IMR-90 (cell line): ENCODE measurements around the gene AZIN2. TPM values are rescaled to one million over a fixed set of nuclear protein-coding genes. Genes with fewer than 3 reads are reported as not detected.
A peak's percentile ranks its signal among the peaks of the same experiment; 100 is the strongest.

Source experiments
- ATAC-seq: fragments of 200-7000 bp; cut with Tn5 transposase; 2 replicates; pipeline ENCODE4 v1.9.1; 2020; ENCODE audit warnings: low read depth, mild to moderate bottlenecking, moderate library complexity
- BruUV-seq: library from RNA; stranded (reverse); fragments of 400-500 nt; replicated peaks from 2 replicates; lab custom pipeline; 2021; lab: Mats Ljungman, UMichigan
- CTCF ChIA-PET: fragments of 300-600 bp; formaldehyde crosslinking; extraction: SDS; loops from one replicate; lab custom pipeline; 2021; ENCODE audit warnings: antibody characterized with exemption; lab: Yijun Ruan, JAX
- POLR2A ChIA-PET: fragments of 300-600 bp; sonication (Branson Sonifier 250); formaldehyde crosslinking; loops from one replicate; lab custom pipeline; 2022; ENCODE audit warnings: antibody characterized with exemption; ENCODE audit not compliant: unreplicated experiment; lab: Charles Lee
- DNase-seq: peaks from one replicate; pipeline ENCODE4 v3.0.0; 2013
- H2AFZ ChIP-seq: replicated peaks from 2 replicates; pipeline ENCODE3; 2013; ENCODE audit warnings: low read length, mild to moderate bottlenecking; ENCODE audit not compliant: poor library complexity
- H2AK5ac ChIP-seq: 2 replicates; pipeline ENCODE4 v1.6.1; 2013; ENCODE audit warnings: low read depth, low read length, inconsistent platforms
- H2AK9ac ChIP-seq: replicated peaks from 2 replicates; pipeline ENCODE3; 2013; ENCODE audit warnings: mild to moderate bottlenecking, low read depth, low read length, moderate library complexity; ENCODE audit not compliant: poor library complexity
- H2BK120ac ChIP-seq: 2 replicates; pipeline ENCODE4 v1.6.1; 2013; ENCODE audit warnings: low read depth, low read length, inconsistent platforms
- H2BK15ac ChIP-seq: 3 replicates; pipeline ENCODE4 v1.6.1; 2013; ENCODE audit warnings: low read depth, low read length, inconsistent platforms
- H2BK20ac ChIP-seq: 2 replicates; pipeline ENCODE4 v1.6.1; 2013; ENCODE audit warnings: low read depth, mild to moderate bottlenecking, inconsistent platforms, low read length, moderate library complexity
- H2BK5ac ChIP-seq: 2 replicates; pipeline ENCODE4 v1.6.1; 2013; ENCODE audit warnings: mild to moderate bottlenecking, low read depth, low read length, inconsistent platforms; ENCODE audit not compliant: poor library complexity, severe bottlenecking
- H3K14ac ChIP-seq: replicated peaks from 2 replicates; pipeline ENCODE4 v1.6.1; 2013; ENCODE audit warnings: low read depth, low read length, inconsistent platforms
- H3K18ac ChIP-seq: 2 replicates; pipeline ENCODE4 v1.6.1; 2013; ENCODE audit warnings: low read depth, low read length, control low read depth
- H3K23ac ChIP-seq: 2 replicates; pipeline ENCODE4 v1.6.1; 2013; ENCODE audit warnings: low read depth, low read length, inconsistent platforms
- H3K27ac ChIP-seq: 2 replicates; pipeline ENCODE4 v1.5.1; 2013; ENCODE audit warnings: mild to moderate bottlenecking, control low read depth, low read length; ENCODE audit not compliant: insufficient read depth
- H3K27me3 ChIP-seq: 2 replicates; pipeline ENCODE4 v1.6.1; 2013; ENCODE audit warnings: low read length; ENCODE audit not compliant: control insufficient read depth, insufficient read depth
- H3K36me3 ChIP-seq: 2 replicates; pipeline ENCODE4 v1.6.1; 2013; ENCODE audit warnings: low read length, mixed read lengths; ENCODE audit not compliant: control insufficient read depth, insufficient read depth
- H3K4ac ChIP-seq: 2 replicates; pipeline ENCODE4 v1.6.1; 2013; ENCODE audit warnings: low read depth, low read length, inconsistent platforms
- H3K4me1 ChIP-seq: 2 replicates; pipeline ENCODE4 v1.6.1; 2013; ENCODE audit warnings: low read length, mixed read lengths; ENCODE audit not compliant: control insufficient read depth, insufficient read depth
- H3K4me2 ChIP-seq: 2 replicates; pipeline ENCODE4 v1.6.1; 2013; ENCODE audit warnings: low read depth, mild to moderate bottlenecking, control low read depth, low read length, moderate library complexity
- H3K4me3 ChIP-seq: 2 replicates; pipeline ENCODE4 v1.5.1; 2013; ENCODE audit warnings: low read depth, mild to moderate bottlenecking, control low read depth, low read length, moderate library complexity; ENCODE audit not compliant: insufficient read depth
- H3K56ac ChIP-seq: 2 replicates; pipeline ENCODE4 v1.6.1; 2013; ENCODE audit warnings: low read length, inconsistent platforms; ENCODE audit not compliant: insufficient read depth; ENCODE audit errors: extremely low read depth
- H3K79me1 ChIP-seq, 2 experiments: 2 replicates each; pipeline ENCODE4 v1.6.1; 2013; ENCODE audit warnings: low read length in 2 of 2, inconsistent platforms in 1 of 2, low read depth in 1 of 2
- H3K9ac ChIP-seq: 2 replicates; pipeline ENCODE4 v1.6.1; 2013; ENCODE audit warnings: low read depth, low read length, control low read depth
- H3K9me1 ChIP-seq: 2 replicates; pipeline ENCODE4 v1.6.1; 2013; ENCODE audit warnings: low read length, inconsistent platforms; ENCODE audit not compliant: insufficient read depth
- H3K9me3 ChIP-seq: 2 replicates; pipeline ENCODE4 v1.6.1; 2013; ENCODE audit warnings: low read length; ENCODE audit not compliant: control insufficient read depth, insufficient read depth
- H4K20me1 ChIP-seq: 2 replicates; pipeline ENCODE4 v1.6.1; 2013; ENCODE audit warnings: low read length, inconsistent platforms; ENCODE audit not compliant: insufficient read depth
- H4K5ac ChIP-seq: 2 replicates; pipeline ENCODE4 v1.6.1; 2013; ENCODE audit warnings: mild to moderate bottlenecking, low read depth, low read length, control low read depth
- H4K8ac ChIP-seq, 2 experiments: 2 replicates each; pipeline ENCODE4 v1.6.1; 2013; ENCODE audit warnings: low read depth in 2 of 2, low read length in 2 of 2, control low read depth in 1 of 2, inconsistent platforms in 1 of 2
- H4K91ac ChIP-seq: 2 replicates; pipeline ENCODE4 v1.6.1; 2013; ENCODE audit warnings: low read depth, low read length, inconsistent platforms; ENCODE audit not compliant: insufficient read depth
- CEBPB ChIP-seq: IDR thresholded peaks from 2 replicates; pipeline ENCODE4 v1.6.1; 2012; ENCODE audit warnings: low read depth, low read length, improper control_type of control experiment
- WGBS, 2 experiments: methylation state at CpG; one replicate each; pipeline versions ENCODE4 v1.1.5 to v1.1.7; 2013; ENCODE audit warnings: missing lambda C conversion rate in 2 of 2; ENCODE audit not compliant: insufficient read length in 1 of 2; ENCODE audit errors: extremely low coverage in 2 of 2; 5-methylcytosine and 5-hydroxymethylcytosine counted together
- dilution Hi-C: fragments of 300-500 bp; cut with HindIII; formaldehyde crosslinking; loops from one replicate; pipeline ENCODE4 v1.14.3; 2018; ENCODE audit warnings: low sequenced_read_pairs; ENCODE audit not compliant: unreplicated experiment
- in situ Hi-C: fragments of 300-500 bp; cut with MboI; formaldehyde crosslinking; loops from 3 replicates; pipeline ENCODE4 v1.14.3; 2019; ENCODE audit warnings: low sequenced_read_pairs, inconsistent platforms, mixed read lengths
- intact Hi-C: fragments of 100-400 bp; cut with micrococcal nuclease; formaldehyde crosslinking; loops from 2 replicates; pipeline ENCODE4 v1.10.0; 2022
- polyA plus RNA-seq, 3 experiments: library from polyadenylated mRNA; depleted of rRNA; stranded (reverse); fragments of >200 nt; gene quantifications; 2 replicates each; pipeline ENCODE4 v1.2.3, GENCODE V29; 2012; ENCODE audit warnings: low replicate concordance in 1 of 3
- total RNA-seq: library from RNA; depleted of rRNA; stranded (reverse); fragments of >200 nt; gene quantifications from 2 replicates; pipeline ENCODE4 v1.2.3, GENCODE V29; 2012
- TF ChIP-seq, protein P1 (sequence below): fragments of 150-350 bp; IDR thresholded peaks from 2 replicates; pipeline ENCODE4 v1.6.1; 2016; ENCODE audit warnings: low read depth, mild to moderate bottlenecking, low read length, moderate library complexity, borderline replicate concordance

AZIN2 gene
- total and polyA plus RNA-seq, 2 of the 4 experiments (the other 2 are of a cell fraction): 4.7 to 8.9 TPM

DNA sequence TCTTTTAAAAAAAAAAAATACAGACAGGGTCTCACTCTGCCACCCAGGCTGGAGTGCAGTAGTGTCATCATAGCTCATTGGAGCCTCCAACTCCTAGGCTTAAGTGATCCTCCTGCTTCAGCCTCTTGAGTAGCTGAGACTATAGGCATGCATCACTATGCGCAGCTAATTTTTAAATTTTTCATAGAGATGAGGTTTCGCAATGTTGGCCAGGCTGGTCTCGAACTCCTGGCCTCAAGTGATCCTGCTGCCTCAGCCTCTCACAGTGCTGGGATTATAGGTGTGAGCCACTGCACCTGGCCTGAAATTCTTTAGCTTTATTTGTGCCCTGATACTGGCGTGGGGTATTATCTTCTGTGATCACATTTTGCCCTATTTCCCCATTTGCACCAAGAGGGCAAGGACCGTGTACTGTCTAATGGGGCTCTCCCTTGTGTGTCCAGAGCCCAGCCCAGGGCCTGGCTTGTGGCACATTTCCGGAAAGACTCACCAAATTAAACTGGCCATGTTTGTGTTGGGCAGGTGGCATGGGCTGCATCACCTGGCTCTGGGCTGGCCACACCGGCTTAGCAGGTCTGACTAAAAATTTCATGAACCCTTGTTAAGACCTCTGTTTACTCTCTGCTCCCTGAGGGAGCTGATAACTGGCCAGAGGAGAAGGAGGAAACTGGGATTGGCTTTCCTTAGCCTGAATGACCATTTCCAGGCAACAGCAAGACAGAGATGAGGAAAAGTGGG, 68.7 kb downstream of the AZIN2 start:
- peaks cover 30% of the 10 kb centered on the region for H3K36me3 ChIP-seq
- H3K14ac ChIP-seq: no peak overlapping the region
- H4K20me1 ChIP-seq: no peaks in the 10 kb centered on the region
- H3K4me1 ChIP-seq: peaks cover 6% of the 10 kb centered on the region
- H3K4me2 ChIP-seq: no peak overlapping the region
- peaks cover 21% of the 10 kb centered on the region; the same call in 1 of the 2 replicates for H3K9me1 ChIP-seq
- H3K4ac ChIP-seq: no peak overlapping the region
- H2BK120ac ChIP-seq: no peak overlapping the region
- no TSS peak for BruUV-seq
- H3K4me3 ChIP-seq: no peak overlapping the region
- CTCF ChIA-PET: no interaction called here
- no peak overlapping the region for H4K8ac ChIP-seq
- H2AFZ ChIP-seq: no peak overlapping the region
- H2BK5ac ChIP-seq: no peak overlapping the region
- DNase-seq (no peak), ATAC-seq (no peak)
- TF ChIP-seq, protein P1, sequence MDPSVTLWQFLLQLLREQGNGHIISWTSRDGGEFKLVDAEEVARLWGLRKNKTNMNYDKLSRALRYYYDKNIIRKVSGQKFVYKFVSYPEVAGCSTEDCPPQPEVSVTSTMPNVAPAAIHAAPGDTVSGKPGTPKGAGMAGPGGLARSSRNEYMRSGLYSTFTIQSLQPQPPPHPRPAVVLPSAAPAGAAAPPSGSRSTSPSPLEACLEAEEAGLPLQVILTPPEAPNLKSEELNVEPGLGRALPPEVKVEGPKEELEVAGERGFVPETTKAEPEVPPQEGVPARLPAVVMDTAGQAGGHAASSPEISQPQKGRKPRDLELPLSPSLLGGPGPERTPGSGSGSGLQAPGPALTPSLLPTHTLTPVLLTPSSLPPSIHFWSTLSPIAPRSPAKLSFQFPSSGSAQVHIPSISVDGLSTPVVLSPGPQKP: no peak
- TF ChIP-seq CEBPB: peak; percentile 53
- no peak overlapping the region for H3K23ac ChIP-seq
- H3K79me1 ChIP-seq: peaks cover 0 to 14% of the 10 kb centered on the region in 2 experiments; a peak in 3 of 4 replicates
- no peaks in the 10 kb centered on the region for H3K9me3 ChIP-seq
- H2BK20ac ChIP-seq: no peak overlapping the region
- 100% methylated on average over 1 of the region's 7 CpGs; no CpG with 5 or more reads in 1 of the 2 experiments for WGBS, 2 experiments
- H3K27me3 ChIP-seq: no peaks in the 10 kb centered on the region
- no peak overlapping the region for H3K9ac ChIP-seq
- intact Hi-C loops: no loop called here
- POLR2A ChIA-PET: no interaction called here
- no peak overlapping the region for H2AK5ac ChIP-seq
- no peak overlapping the region for H3K56ac ChIP-seq
- H4K91ac ChIP-seq: no peak overlapping the region
- no peak overlapping the region for H3K18ac ChIP-seq
- H4K5ac ChIP-seq: no peak overlapping the region
- peak overlapping the region; percentile 37 for H2AK9ac ChIP-seq
- no peak overlapping the region for H3K27ac ChIP-seq
- in situ Hi-C loops: no loop called here
- dilution Hi-C loops: no loop called here
- no peak overlapping the region for H2BK15ac ChIP-seq
